Activated CD4-positive, alpha-beta T cell treated with anti-CD3 and anti-CD28 coated beads, Interleukin-2, amount 50 U/mL, for 16 hours (primary cell): ENCODE results near the gene SIGLEC6.
A peak's percentile ranks its signal among the peaks of the same experiment; 100 is the strongest.

Source experiments
- DNase-seq: peaks from one replicate; pipeline ENCODE4 v3.0.0-alpha.2; 2020

Gene SIGLEC6

GRCh38 chr19:51531349-51532315 lies at the start of gene SIGLEC6:
Gene SIGLEC6, minus strand, starts transcription at chr19:51531670. Its CDS starts 22 bp downstream, at chr19:51531648.
- DNase-seq, result peak; percentile 8

DNA sequence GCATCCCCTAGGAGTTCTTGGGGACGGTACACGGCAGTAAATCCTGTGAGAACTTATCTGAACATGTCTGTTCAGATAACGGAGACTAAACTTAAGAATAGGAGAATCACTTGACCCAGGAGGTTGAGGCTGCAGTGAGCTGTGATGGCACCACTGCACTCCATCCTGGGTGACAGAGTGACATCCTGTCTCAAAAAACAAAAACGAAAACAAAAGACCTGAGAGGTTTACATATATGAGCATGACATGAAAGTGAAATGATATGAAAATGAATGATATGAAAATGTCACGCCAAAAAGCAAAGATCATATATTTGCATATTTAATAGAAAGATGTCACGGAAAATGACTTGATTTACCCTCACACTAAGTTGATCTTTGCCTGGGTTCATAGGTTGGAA lies 45.4 kb upstream of the SIGLEC6 start:
- DNase-seq, result peak; percentile 51

DNA sequence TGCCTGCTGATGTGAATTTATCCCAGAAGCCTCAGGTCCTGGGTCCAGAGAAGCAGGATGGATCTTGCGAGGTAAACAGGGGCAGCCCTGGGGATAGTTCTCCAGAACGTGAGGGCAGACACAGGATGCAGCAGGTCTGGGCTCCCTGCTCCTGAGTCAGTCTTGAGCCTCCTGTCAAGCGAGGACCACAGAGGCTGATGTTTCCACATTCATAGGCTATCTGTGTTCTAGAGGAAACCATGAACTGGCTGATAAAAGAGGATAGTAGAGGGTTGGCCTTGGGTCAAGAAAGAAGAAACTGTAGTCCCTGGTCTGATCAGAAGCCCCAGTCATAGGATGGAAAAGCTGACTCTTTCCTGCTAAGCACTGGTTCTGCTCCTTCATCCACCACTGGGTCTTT lies 41.9 kb upstream of the SIGLEC6 start:
- no peak for DNase-seq

DNA sequence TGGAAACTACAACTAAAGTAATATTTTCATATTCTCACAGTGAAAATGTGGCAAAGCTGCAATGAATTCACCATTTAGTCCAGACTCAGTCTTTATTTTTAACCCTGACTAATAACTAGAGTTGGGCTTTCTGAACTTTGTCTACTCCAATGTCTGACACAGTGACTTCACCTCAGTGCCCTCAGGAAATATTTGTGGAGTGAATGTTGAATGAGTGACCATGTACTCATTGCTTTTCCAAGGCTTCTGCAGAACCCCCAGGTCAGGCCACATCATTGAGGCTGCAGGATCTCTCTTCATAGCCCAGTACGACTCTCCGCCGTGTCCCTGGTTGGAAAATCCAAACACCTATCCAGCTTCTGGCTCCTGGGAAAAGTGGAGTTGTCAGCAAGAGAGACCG lies 41.4 kb upstream of the SIGLEC6 start:
- no peak for DNase-seq

GRCh38 chr19:51572410-51572809 lies 40.9 kb upstream of the SIGLEC6 start:
- DNase-seq, result no peak

DNA sequence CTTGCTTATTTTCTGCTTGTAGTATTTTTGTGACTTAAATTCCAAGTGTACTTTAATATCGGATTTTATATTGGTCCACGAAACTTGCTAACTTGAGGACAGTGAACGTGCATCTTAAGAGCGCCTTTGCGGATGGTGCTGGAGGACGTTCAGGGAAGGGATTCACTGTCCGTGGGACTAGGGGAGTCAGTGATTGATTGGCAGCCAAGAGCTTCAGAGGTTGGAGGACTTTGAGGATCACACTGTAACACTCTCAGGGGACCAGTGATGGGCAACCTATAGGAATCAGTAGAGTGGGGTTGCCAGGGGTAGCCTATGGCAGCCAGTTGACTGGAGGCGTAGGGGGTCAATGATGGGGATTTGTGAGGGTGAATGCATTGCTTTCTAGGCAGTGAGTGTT lies 40.1 kb upstream of the SIGLEC6 start:
- DNase-seq, result no peak

DNA sequence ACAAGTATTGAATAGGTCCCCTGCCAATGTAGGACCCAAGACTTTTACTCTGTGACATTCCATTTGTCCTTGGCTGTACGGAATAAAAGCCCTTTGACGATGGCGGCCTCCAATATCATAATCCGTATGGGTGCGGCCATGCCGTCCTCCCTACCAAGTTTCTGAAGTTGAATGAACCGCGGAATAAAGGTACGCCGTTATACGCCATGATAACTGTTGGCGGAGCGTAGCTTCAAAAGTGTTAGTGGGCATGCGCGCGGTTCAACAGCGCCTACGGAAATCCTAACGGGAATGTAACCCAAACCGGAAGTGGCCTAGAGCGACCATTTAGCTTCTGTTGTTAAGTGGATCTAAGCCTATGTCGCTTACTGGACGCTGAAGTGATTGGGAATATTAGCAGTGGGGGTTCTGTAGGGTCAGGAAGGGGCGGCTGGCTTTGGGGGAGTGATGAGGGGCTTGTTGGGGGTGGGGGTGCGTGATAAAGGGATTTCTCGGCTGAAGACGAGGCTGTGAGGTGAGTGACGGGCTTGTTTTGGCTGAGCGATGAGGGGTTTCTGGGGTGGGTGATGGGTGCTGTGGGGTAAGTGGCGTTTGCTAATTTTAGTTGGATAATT lies 39.6 kb upstream of the SIGLEC6 start, which contains the start of gene ZNF175:
ZNF175 (plus strand) TSS at position 322 of the 614 bp plus-strand sequence. CDS start 2,047 bp downstream, outside the sequence.
- DNase-seq, result peak; percentile 92

GRCh38 chr19:51568456-51568855 lies 37.0 kb upstream of the SIGLEC6 start:
- DNase-seq, result no peak

DNA sequence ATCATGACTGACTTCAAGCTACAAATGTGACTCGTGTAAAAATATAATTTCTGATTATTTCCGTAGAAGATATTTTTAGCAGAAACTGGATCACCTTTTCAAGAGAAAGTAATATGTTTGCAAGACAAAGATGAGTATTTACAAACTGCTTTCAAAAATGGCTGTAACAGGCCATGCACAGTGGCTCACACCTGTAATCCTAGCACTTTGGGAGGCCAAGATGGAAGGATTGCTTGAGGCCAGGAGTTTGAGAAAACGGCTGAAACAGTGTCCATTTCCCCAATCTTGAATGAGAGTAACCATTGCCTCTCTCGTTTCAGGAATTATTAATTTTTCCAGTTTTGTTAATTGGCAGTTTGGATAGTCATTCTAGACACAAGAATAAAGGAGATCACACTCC lies 36.1 kb upstream of the SIGLEC6 start:
- DNase-seq, result no peak

DNA sequence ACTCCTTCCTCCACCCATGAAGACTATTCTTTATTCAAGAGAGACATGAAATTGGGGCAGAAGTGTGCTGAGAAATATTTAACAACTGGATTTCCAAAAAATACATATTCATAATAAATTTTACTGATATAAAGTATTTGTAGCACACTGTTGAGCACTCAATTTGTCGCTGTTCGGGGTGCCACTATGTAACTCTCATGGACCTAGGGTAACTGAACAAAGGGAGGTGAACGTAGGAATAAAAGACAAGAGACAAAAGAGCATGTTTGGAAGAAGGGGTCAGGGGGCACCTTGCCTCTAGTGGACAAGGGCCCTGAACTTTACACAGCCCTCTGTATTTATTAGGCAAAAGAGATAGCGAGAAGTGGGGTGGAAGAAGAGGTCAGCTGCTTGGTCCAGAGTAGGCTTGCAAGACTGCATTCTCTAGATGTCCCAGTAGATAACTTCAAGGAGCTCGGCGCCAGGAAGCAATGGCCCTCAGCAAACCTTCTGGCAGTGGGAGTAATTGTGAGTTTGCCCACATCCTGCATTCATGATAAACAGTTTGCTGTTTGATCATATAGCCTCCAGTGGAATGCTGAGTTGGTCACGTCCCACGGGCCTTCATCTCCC lies 35.1 kb upstream of the SIGLEC6 start:
- no peak for DNase-seq

DNA sequence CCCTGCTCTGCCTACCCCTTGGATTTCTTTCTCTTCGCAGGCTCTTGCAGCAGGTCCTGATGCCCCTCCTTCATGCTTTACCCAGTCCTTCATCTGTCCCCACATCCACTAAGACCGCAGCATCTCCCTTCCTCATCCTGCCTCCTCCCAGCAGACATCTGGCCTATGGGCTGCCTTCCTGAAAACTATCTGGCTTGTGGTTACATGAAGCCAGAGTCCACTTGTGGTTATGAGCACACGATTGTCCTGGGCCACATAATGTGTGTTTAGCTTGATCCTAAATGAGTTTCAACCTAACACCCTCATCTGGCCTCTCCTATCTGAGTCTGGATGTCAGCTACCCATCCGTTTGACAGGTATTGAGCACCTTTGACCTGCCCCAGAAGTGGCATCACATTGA lies 34.1 kb upstream of the SIGLEC6 start:
- no peak for DNase-seq

DNA sequence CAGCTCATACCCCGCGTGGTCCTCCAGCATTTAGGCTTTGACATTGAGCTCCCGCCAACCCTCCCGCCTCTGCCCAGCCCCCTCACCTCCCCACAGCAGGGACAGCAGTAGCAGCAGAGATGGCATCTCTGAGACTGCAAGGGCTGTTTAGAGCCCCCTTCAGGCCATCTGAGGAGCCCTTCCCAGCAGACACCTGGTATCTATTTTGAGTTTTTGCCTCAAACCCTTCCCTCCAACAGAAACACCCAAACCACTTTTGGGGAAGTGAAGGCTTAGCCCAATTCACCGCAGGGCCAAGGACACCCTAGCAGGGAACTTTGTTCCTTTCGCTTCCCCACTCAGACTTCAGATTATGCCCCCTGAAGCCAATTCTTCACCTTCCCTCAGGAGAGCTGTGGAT lies 33.3 kb upstream of the SIGLEC6 start:
- no peak for DNase-seq

DNA sequence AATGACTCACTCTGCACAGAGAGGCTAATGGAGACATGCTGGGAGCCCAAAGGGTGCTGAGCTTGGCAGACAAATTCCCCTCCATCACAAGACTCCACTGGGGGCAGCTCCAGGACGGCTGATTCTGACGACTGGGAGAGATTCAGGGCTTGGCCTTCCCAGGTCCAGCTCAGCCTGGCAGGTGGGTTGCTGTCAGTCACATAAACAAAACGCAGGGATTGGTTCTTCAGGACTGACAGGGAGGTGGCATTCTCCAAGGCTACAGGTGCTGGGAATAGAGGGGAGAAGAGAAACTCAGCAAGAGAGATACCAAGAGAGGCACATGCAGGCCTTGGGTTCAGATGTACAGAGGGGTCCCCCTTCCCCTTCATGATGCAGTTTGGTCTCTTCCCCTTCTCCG lies 28.9 kb upstream of the SIGLEC6 start:
- DNase-seq, result no peak

GRCh38 chr19:51559240-51559639 lies 27.8 kb upstream of the SIGLEC6 start:
- no peak for DNase-seq

GRCh38 chr19:51552996-51553725 lies 21.7 kb upstream of the SIGLEC6 start:
- no peak for DNase-seq

- DNase-seq, result no peak
Observed at GRCh38 chr19:51552608-51552995, 21.1 kb upstream of the SIGLEC6 start.

DNA sequence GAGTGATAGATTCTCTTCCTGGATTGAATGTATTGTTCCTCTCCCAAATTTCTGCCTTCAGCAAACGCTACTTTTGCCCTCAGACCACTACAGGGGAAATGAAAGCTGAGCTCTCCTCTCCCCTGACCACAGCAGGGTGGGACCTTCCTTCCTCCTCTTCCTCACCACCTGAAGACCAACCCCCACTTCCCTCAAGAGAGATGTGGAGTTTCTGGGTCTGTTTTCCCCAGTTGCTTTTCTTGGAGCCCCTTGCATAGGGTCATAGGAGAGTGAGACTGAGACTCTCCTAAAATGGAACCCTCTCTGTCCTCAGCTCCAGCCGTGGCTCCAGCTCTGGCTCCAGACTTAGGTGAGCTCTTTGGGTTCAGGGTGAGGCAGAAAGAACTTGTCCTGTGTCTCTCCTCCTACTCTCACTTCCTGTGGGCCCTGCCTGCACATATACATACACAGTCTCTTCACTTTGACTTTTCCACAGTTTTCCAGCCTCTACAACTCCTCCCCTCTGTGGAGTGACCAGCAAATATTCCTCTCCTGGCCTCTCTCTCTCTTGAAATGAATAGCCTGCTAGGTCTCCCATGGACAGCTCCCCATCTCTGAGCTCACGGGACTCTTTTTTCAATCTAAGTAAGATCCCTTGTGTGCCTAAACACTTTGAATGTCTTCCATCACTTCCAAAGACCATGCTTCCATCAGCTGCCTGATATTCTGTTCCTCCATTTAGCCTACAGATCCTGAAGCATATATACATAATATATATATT lies 20.4 kb upstream of the SIGLEC6 start:
- DNase-seq, result no peak

DNA sequence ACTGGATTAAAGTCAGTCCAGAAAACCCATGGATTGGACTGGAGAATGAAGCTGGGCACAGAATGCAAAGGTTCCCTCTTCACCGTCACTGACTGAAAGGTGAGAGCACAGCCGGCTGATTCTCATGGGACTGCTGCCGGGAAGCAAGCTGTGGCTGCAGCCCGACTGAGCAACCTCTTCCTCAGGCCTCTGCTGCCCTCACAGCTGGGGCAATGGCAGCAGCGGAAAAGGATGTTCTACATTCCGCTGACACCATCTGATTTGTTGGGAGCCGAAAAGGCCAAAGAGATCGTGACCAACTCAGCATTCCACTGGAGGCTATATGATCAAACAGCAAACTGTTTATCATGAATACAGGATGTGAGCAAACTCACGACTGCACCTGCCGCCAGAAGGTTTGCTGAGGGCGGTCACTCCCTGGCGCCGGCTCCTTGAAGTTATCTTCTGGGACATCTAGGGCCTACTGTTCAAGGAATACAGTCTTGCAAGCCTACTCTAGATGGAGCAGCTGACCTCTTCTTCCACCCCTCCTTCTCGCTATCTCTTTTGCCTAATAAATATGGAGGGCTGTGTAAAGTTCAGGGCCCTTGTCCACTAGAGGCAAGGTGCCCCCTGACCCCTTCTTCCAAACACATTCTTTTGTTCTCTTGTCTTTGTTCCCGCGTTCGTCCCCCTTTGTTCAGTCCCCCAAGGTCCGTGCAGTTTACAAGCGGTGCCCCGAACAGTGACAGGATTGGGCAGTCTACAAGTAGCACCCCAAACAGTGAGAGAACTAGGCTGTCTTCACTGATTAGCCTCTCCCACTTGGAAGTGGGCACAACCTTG lies 19.6 kb upstream of the SIGLEC6 start:
- no peak for DNase-seq

- DNase-seq, result no peak
Observed at GRCh38 chr19:51549533-51550324, 18.3 kb upstream of the SIGLEC6 start.

- DNase-seq, result no peak
Observed at GRCh38 chr19:51548891-51549305, 17.4 kb upstream of the SIGLEC6 start.
